ENCODE measurements around the gene HSPBP1. TPM values are rescaled to one million over a fixed set of nuclear protein-coding genes. Genes with fewer than 3 reads are reported as not detected.

Gene HSPBP1
- polyA plus RNA-seq, 1 donor from 2014 or later = 61.1 TPM

- TF ChIP-seq EP300 (conservative IDR thresholded peaks at IDR 0.05; ENCODE audit: poor library complexity, severe bottlenecking) (no peak), TAF1 (IDR thresholded peaks at IDR 0.05; ENCODE audit: low read depth) (no peak), EZH2 (IDR thresholded peaks at IDR 0.05; ENCODE audit: borderline replicate concordance, insufficient read depth, low read length, poor library complexity, severe bottlenecking) (no peak), REST (IDR thresholded peaks at IDR 0.05; ENCODE audit: borderline replicate concordance) (no peak), MXI1 (conservative IDR thresholded peaks at IDR 0.05; ENCODE audit: poor library complexity, severe bottlenecking) (no peak), SMC3 (conservative IDR thresholded peaks at IDR 0.05; ENCODE audit: poor library complexity) (no peak), POLR2AphosphoS5 (IDR thresholded peaks at IDR 0.05) (no peak), RAD21 (conservative IDR thresholded peaks at IDR 0.05) (no peak)
- TF ChIP-seq, protein P1, sequence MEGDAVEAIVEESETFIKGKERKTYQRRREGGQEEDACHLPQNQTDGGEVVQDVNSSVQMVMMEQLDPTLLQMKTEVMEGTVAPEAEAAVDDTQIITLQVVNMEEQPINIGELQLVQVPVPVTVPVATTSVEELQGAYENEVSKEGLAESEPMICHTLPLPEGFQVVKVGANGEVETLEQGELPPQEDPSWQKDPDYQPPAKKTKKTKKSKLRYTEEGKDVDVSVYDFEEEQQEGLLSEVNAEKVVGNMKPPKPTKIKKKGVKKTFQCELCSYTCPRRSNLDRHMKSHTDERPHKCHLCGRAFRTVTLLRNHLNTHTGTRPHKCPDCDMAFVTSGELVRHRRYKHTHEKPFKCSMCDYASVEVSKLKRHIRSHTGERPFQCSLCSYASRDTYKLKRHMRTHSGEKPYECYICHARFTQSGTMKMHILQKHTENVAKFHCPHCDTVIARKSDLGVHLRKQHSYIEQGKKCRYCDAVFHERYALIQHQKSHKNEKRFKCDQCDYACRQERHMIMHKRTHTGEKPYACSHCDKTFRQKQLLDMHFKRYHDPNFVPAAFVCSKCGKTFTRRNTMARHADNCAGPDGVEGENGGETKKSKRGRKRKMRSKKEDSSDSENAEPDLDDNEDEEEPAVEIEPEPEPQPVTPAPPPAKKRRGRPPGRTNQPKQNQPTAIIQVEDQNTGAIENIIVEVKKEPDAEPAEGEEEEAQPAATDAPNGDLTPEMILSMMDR (IDR thresholded peaks at IDR 0.05; ENCODE audit: poor library complexity, severe bottlenecking) = no peak
Measured at GRCh38 chr19:55311797-55312196, 31.9 kb upstream of the HSPBP1 start.

GRCh38 chr19:55311397-55311796, 31.5 kb upstream of the HSPBP1 start:
- Histone ChIP-seq H3K9me3 (ENCODE audit: low read length) (no peaks in the 10 kb centered on the region), H3K27me3 (ENCODE audit: insufficient read depth, low read depth, low read length) (no peaks in the 10 kb centered on the region), H2AFZ (ENCODE audit: low read depth, low read length) (no peak overlapping the region), H3K9me2 (ENCODE audit: insufficient read depth, low read length) (no peaks in the 10 kb centered on the region), H3F3A (ENCODE audit: insufficient read depth, low read length, poor library complexity, severe bottlenecking) (no peaks in the 10 kb centered on the region), H3K9ac (ENCODE audit: low read length) (no peak overlapping the region), H3K27ac (ENCODE audit: low read length) (no peak overlapping the region), H3K36me3 (ENCODE audit: insufficient read depth, low read length) (no peaks in the 10 kb centered on the region), H3K4me3 (ENCODE audit: low read length) (no peak overlapping the region), H3K79me2 (replicated peaks; ENCODE audit: insufficient read depth, low read length) (no peaks in the 10 kb centered on the region), H4K20me1 (ENCODE audit: insufficient read depth) (no peaks in the 10 kb centered on the region), H3K4me2 (ENCODE audit: low read length) (no peak overlapping the region)
- TF ChIP-seq EZH2 (IDR thresholded peaks at IDR 0.05; ENCODE audit: borderline replicate concordance, insufficient read depth, low read length, poor library complexity, severe bottlenecking) (no peak), MXI1 (conservative IDR thresholded peaks at IDR 0.05; ENCODE audit: poor library complexity, severe bottlenecking) (no peak), REST (IDR thresholded peaks at IDR 0.05; ENCODE audit: borderline replicate concordance) (no peak), SMC3 (conservative IDR thresholded peaks at IDR 0.05; ENCODE audit: poor library complexity) (no peak), RAD21 (conservative IDR thresholded peaks at IDR 0.05) (no peak), POLR2AphosphoS5 (IDR thresholded peaks at IDR 0.05) (no peak), TAF1 (IDR thresholded peaks at IDR 0.05; ENCODE audit: low read depth) (no peak), EP300 (conservative IDR thresholded peaks at IDR 0.05; ENCODE audit: poor library complexity, severe bottlenecking) (no peak)
- TF ChIP-seq, protein P1 (IDR thresholded peaks at IDR 0.05; ENCODE audit: poor library complexity, severe bottlenecking) = no peak

More at GRCh38 chr19:55311797-55312196, 31.9 kb upstream of the HSPBP1 start:
- Histone ChIP-seq H3K9me3 (ENCODE audit: low read length) (no peaks in the 10 kb centered on the region), H3K4me2 (ENCODE audit: low read length) (no peak overlapping the region), H3K9me2 (ENCODE audit: insufficient read depth, low read length) (no peaks in the 10 kb centered on the region), H3K79me2 (replicated peaks; ENCODE audit: insufficient read depth, low read length) (no peaks in the 10 kb centered on the region), H3K4me3 (ENCODE audit: low read length) (no peak overlapping the region), H4K20me1 (ENCODE audit: insufficient read depth) (no peaks in the 10 kb centered on the region), H2AFZ (ENCODE audit: low read depth, low read length) (no peak overlapping the region), H3F3A (ENCODE audit: insufficient read depth, low read length, poor library complexity, severe bottlenecking) (no peaks in the 10 kb centered on the region), H3K27ac (ENCODE audit: low read length) (no peak overlapping the region), H3K27me3 (ENCODE audit: insufficient read depth, low read depth, low read length) (no peaks in the 10 kb centered on the region), H3K9ac (ENCODE audit: low read length) (no peak overlapping the region), H3K36me3 (ENCODE audit: insufficient read depth, low read length) (no peaks in the 10 kb centered on the region)

Measured in neural cell (in vitro differentiated cells).